Left renal cortex interstitium (tissue), 4 donors: ENCODE results near the gene JADE3. TPM values are rescaled to one million over a fixed set of nuclear protein-coding genes. Genes with fewer than 3 reads are reported as not detected.

Experiments used
- DNase-seq, 4 donors: peaks; one replicate each; pipeline ENCODE4 v3.0.0-alpha.2; 2013; ENCODE audit warnings: low read depth in 4 of 4, low spot score in 2 of 4, missing footprints in 1 of 4
- polyA plus RNA-seq, 4 donors: library from polyadenylated mRNA; unstranded; fragments of 120-200 nt; gene quantifications; one replicate each; pipeline ENCODE4 v1.2.1, GENCODE V29; 2013; ENCODE audit not compliant: insufficient read length in 4 of 4

JADE3 gene
- polyA plus RNA-seq = 10 to 100 TPM; 22.0 to 26.2 (median 23.5) TPM

DNA sequence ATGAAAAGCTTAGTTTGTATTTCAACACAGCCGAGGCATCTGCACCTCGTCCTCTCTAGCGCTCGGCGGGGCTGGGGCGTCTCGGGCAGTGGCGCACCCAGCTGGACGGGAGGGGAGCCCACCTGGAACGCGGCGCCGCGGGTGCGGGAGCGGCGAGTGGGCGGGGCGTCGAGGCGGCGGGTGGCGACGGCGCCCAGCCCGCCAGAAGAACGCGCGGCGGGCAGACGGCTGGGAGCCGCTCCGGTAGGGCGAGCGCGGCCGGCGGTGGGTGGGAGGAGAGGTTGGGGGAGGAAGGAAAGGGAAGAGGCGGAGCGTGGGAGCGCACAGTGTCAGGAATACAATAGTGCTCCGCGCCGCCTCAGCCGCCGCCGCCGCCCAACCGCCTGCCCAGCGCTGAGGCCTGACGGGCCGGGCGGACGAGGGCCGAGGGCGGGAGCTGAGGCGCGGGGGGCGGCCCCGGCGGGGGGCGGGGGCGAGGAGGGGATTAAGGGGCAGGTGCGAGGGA lies at the start of gene JADE3:
Gene JADE3, plus strand, starts transcription at position 324 of the 505 bp plus-strand sequence. CDS start 72,474 bp downstream, outside the sequence.
- DNase-seq = no peak

DNA sequence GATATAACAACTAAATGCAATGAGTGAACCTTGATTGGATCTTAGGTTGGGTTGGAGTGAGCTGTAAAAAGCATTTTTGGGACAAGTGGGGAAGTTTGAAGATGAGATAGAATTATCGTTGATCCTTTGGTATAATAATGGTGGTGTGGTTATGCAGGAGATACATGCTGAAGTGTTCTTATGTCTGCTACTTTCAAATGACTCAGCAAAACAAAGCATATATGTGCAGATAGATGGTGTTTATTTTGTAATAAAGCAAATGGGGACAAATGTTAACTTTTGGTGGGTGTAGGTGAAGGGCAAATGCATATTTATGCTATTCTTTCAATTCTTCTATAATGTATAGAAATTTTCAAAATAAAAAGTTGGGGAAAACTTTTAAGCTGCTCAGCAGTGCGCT lies 49.1 kb upstream of the JADE3 start:
- no peak for DNase-seq

DNA sequence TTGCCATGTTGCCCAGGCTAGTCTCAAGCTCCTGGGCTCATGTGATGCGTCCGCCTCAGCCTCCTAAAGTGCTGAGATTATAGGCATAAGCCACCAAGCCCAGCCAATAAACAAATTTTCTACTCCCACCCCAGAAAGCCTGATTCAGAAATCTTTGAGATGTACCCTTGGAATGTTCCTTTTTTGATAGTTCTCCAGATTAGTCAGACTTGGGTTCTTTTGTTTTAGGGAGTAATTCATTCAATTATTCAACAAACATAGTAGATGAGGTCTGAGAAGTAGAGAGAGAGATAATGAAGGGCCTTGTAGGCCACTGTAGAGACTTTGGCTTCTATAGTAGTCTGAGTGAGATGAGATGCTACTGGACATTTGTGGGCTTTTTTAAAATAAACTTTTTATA lies 47.6 kb upstream of the JADE3 start:
- no peak for DNase-seq

GRCh38 chrX:46865281-46865680 lies 46.9 kb upstream of the JADE3 start:
- no peak for DNase-seq

DNA sequence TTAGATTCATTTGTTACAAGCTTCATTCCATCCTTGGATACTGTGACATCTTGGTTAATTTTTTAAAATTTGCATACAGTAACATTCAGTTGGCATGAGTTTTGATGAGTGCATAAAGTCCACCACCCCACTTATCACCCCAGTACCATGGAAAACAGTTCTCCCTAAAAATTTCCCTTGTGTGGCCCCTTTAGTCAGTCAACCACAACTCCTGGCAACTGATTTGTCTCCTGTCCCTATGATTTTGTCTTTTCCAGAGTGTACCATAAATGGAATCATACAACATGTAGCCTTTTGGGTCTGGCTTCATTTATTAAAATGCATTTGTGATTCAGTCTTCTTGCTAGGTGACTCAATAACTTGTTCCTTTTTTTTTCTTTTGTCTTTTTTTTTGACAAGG lies 45.5 kb upstream of the JADE3 start:
- no peak for DNase-seq

DNA sequence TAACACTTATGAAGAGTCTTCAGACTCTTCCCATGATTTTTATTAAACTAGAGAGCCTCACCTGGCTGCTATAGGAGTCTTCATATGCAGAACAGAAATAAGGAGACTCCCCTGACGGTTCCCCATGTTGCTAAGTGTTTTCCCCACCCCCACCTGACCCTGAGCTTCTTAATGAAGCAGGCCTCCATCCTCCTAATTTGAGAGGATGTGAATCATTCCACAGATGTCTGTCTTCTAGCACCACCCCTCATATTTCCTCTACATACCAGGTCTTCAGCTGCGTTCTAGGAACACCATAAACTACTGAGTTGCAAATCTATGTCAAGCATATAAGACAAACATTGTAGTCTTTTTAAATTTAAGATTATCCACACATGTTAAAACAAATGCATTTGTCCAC lies 38.5 kb upstream of the JADE3 start:
- no peak for DNase-seq

GRCh38 chrX:46876901-46877300 lies 35.3 kb upstream of the JADE3 start:
- DNase-seq = no peak

DNA sequence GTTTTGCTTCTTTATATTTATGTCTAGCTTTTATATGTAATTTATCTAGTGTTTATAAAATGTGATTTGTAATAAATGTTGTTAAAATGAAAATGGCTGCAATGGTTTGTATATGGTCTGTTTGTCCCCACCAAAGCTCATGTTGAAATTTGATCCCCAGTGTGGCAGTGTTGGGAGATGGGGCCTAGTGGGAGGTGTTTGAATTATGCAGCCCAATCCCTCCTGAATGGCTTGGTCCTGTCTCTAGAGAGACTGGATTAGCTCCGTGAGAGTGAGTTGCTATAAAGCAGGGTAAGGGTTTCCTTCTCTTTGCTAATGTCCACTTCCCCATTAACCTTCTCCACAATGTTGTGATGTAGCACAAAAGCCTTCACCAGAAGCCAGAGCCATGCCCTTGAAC lies 30.0 kb upstream of the JADE3 start:
- DNase-seq = no peak

DNA sequence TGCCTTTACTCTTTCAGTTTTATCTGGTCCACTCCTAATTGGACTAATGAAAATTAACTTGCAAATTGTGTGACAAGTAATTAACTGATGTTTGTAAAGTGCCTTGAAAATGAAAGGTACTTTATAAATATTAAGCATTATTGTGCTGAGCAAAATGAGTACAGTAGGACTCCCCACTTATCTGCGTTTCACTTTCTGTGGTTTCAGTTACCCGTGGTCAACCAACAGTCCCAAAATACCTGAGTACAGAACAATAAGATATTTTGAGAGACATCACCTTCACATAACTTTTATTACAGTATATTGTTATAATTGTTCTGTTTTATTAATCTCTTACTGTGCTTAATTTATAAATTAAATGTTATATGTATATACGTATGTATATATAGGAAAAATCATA lies 27.4 kb upstream of the JADE3 start:
- DNase-seq = no peak

DNA sequence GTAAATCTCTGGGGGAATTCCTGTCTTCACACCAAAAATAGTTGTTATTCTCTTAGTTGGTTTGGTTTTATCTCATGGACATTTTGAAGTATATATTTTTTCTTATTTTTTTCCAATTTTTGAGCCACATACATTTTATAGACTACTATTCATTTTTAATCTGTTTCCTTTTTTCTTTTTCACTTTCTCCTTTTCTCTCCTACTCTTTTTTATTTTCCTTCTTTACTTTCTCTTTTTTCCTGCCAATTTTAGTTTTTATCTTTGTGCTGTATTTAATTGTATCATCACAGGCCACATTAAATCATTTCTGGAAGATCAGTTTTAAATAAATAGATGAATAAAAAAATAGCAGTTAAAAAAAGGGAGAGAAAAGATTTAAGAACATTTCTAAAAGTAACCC lies 14.0 kb upstream of the JADE3 start:
- DNase-seq = no peak

DNA sequence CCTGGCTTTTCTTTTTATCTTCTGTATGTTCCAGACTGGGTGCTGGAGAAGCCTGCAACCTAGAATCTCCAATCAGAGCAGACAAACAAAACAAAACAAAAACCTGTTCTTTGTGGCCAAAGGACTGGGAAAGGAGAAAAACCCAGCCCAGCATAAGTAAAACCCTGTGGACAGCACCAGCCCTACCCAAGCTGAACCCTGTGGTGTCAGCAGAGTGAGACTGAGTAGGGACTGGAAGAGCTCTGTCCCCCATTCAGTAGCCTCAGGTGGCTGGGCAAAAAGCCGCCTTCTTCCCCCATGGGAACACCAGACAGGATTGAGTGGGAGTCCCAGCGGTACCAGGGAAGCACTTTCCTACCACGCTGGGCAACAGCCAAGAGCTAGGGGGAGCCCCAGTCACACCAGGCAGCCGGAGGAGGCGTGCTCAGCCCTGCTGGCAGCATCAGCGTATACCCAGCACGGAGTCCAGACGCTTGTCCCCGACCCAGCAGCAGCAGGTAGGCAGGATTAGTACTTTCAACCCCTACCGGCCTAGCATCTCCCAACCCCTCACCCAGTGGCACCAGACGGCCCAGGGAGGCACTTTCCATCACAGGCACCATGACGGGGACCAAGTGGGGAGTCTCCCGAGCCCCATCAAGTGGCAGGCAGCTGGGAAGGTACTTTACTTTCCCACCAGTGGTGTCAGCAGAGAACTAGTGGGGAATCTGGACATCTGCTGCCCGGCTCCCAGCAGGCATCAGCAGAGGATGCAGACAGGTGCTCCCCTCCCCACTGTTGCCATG lies 8.6 kb upstream of the JADE3 start:
- DNase-seq = no peak

DNA sequence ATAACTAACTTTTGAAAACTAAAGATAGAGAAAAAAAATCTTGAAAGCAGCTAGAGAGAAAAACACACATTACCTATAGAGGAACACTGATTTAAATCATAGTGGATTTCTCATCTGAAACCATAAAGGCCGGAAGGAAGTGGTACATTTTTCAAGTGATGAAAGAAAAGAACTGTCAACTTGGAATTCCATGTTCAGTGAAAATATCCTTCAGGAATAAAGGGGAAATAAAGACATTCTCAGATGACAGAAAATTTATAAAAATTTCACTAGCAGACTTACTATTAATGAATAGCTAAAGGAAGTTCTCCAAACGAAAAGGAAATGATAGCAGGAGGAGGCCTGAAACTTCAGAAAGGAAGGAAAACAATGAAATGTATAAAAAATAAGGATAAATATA lies 7.6 kb upstream of the JADE3 start:
- DNase-seq = no peak

DNA sequence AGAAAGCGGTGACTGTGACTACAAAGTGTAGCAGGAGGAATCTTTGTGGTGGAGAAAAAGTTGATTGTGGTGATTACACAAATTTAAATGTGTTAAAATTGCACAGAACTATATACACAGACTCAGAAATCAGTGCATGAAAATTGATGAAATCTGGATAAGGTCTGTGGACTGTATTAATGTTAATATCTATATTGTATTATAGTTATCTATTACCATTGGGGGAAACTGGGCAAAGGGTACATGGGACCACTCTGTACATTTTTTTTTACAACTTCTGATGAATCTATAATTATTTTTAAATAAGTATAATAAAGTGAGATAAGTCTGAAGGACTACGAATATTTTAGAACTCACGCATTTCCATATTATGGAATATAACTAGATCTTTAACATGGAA lies 1.8 kb upstream of the JADE3 start:
- no peak for DNase-seq

- DNase-seq = no peak
Measured at GRCh38 chrX:46912603-46913491, 626 bp downstream of the JADE3 start.

- no peak for DNase-seq
Measured at GRCh38 chrX:46913667-46914066, 1.4 kb downstream of the JADE3 start.

DNA sequence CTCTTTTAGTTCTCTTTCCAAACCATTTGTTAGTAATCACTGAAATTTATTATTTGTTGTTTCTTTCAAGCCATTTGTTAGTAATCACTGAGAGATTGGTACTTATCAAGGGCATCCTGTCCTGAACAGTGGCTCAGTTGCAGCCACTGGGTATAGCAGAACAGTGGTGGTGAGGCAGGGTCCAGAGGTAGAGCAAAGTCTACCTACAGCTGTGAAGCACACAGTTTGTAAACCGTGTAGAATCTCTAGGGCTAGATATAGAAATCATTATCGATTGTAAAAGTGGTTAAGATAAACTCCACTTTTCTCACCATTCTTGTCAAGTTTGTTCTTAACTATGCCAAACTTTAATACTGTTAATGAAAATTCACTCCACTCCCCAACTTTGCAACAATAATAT lies 4.1 kb downstream of the JADE3 start:
- DNase-seq = no peak

DNA sequence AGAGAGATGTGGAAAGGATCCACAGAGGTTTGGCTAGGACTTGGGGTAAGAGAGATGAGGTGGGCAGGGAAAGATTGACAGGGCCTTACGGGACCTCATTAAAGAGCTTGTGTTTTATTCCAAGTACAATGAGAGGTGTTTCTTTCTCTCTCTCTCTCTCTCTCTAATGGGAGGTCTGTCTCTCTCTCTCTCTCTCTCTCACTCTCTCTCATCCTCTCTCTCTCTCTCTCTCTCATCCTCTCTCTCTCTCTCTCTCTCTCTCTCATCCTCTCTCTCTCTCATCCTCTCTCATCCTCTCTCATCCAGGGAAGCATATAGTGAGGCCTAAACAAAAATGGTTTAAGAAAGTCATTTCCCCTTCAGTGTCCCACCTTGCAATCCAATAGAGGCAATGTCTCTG lies 5.4 kb downstream of the JADE3 start:
- DNase-seq = no peak

DNA sequence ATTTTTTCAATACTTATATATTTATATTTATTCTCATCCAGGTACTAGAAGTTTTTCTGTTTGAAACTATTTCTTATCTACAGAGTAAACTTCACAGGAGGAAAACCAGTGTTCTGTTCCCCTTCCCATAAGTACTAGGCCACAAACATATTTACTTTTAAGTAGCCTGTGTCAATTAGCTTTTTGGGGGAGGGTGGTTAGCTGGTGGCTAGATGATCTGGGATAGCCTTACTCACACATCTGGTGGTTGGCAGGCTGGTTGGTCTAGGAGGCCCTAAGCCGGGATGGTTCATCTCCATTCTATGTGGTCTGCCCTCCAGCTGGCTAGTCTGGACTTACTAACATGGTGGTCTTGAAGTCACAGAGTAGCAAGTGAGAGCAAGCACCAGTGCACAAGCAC lies 6.2 kb downstream of the JADE3 start:
- no peak for DNase-seq

DNA sequence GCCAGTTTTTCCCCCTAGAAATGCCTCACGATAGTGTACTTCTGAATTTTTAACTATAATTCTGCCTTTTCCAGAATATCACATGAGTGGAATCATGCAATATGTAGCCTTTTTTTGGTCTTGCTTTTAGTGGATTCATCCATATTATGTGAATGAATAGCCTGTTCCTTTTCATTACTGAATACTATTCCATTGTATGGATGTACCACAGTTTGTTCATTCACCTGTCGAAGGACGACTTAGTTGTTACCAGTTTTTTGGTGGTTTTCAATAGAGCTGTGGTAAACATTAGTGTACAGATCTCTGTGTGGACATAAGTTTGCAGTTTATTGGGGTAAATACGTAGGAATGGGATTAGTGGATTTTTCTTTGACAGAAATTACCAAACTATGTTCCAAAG lies 8.0 kb downstream of the JADE3 start:
- no peak for DNase-seq

GRCh38 chrX:46922611-46923010 lies 10.4 kb downstream of the JADE3 start:
- DNase-seq = no peak

DNA sequence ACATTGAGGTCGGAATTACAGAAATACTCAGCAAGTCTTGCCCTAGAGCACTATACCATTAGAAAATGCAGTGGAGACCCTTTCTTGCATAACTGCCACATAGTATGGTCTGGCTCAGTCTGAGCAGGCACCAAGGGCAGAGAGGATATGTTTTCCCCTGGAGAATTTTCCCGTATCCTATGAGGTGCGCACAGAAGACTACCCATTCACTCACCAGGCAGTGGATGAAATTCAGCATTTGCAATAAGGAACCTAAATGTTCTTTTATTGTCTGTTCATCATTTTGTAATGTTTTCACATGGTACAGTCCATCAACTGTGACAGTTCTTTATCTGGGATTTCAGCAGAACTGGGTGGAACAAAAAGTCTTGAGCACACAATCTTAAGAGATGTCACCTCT lies 15.5 kb downstream of the JADE3 start:
- no peak for DNase-seq
